NCI-H460 (cell line): ENCODE results near the gene FBXW12. TPM values are rescaled to one million over a fixed set of nuclear protein-coding genes. Genes with fewer than 3 reads are reported as not detected.
A peak's percentile ranks its signal among the peaks of the same experiment; 100 is the strongest.

Experiments used
- DNase-seq: peaks from one replicate; pipeline ENCODE4 v3.0.0-alpha.2; 2016; ENCODE audit warnings: low read depth; ENCODE audit errors: extremely low read depth
- small RNA-seq, 2 experiments: library from RNA; depleted of rRNA; stranded (forward); fragments of <200 nt; gene quantifications; one replicate each; pipeline ENCODE3, GENCODE V24; 2014
- total RNA-seq: library from RNA; depleted of rRNA; stranded (reverse); fragments of >200 nt; shearing (Covaris generic); gene quantifications from 2 replicates; pipeline ENCODE4 v1.2.3, GENCODE V29; 2014; rRNA removed

FBXW12 gene
- total RNA-seq, 1 experiment from 2014 or later, result not detected

- no peak for DNase-seq
Observed at GRCh38 chr3:48432411-48433371, 60.7 kb downstream of the FBXW12 start.

GRCh38 chr3:48433472-48434118 lies 61.6 kb downstream of the FBXW12 start:
- no peak for DNase-seq

GRCh38 chr3:48434591-48435222 lies 62.7 kb downstream of the FBXW12 start:
- no peak for DNase-seq

GRCh38 chr3:48435223-48435595 lies 63.2 kb downstream of the FBXW12 start:
- DNase-seq, result no peak

GRCh38 chr3:48435774-48436476 lies 63.9 kb downstream of the FBXW12 start:
- peak; percentile 80 for DNase-seq

GRCh38 chr3:48436477-48436787 lies 64.4 kb downstream of the FBXW12 start:
- DNase-seq, result no peak

GRCh38 chr3:48436855-48437254 lies 64.8 kb downstream of the FBXW12 start:
- no peak for DNase-seq

- no peak for DNase-seq
Observed at GRCh38 chr3:48437812-48438211, 65.8 kb downstream of the FBXW12 start.

GRCh38 chr3:48439820-48440589 lies 68.0 kb downstream of the FBXW12 start, which contains the start of the genes CCDC51 and TMA7:
CCDC51 (minus strand) TSS chr3:48440119; CDS start chr3:48435128, 4,991 bp downstream.
TMA7 (plus strand) TSS chr3:48440257; CDS start chr3:48440297, 40 bp downstream.
- peak; percentile 92 for DNase-seq

GRCh38 chr3:48440590-48440958 lies 68.6 kb downstream of the FBXW12 start:
- DNase-seq, result no peak

- DNase-seq, result no peak
Observed at GRCh38 chr3:48441940-48442339, 69.9 kb downstream of the FBXW12 start.

Small RNA genes lying within 50 kb of the gene (small RNA-seq; reads per million reads assigned to genes)
- gene RN7SL321P, result 0 reads per million in 2 experiments

Other genes with a start within 250 kb of the FBXW12 start
- gene CDC25A, start 183.8 kb upstream of the FBXW12 start, total RNA-seq, result 10.3 and 12.6 TPM in 2 replicates
- gene CAMP, start 148.7 kb upstream of the FBXW12 start, total RNA-seq, result not detected in 2 replicates
- gene ZNF589, start 131.1 kb upstream of the FBXW12 start, total RNA-seq, result 4.3 and 4.7 TPM in 2 replicates
- 20.6 and 24.5 TPM in 2 replicates for gene NME6, start 70.9 kb upstream of the FBXW12 start, total RNA-seq
- not detected in 2 replicates for gene SPINK8, start 38.6 kb upstream of the FBXW12 start, total RNA-seq
- gene PLXNB1, start 57.9 kb downstream of the FBXW12 start, total RNA-seq, result 4.3 and 5.6 TPM in 2 replicates
- gene CCDC51, start 67.9 kb downstream of the FBXW12 start, total RNA-seq, result 16.2 and 20.5 TPM in 2 replicates
- gene TMA7, start 68.0 kb downstream of the FBXW12 start, total RNA-seq, result 392 and 447 TPM in 2 replicates
- 5.6 and 5.9 TPM in 2 replicates for gene ATRIP, start 74.5 kb downstream of the FBXW12 start, total RNA-seq
- gene SHISA5, start 132.0 kb downstream of the FBXW12 start, total RNA-seq, result 124 and 139 TPM in 2 replicates
- gene PFKFB4, start 184.6 kb downstream of the FBXW12 start, total RNA-seq, result 5.7 and 6.8 TPM in 2 replicates
- not detected in 2 replicates for gene UCN2, start 191.6 kb downstream of the FBXW12 start, total RNA-seq
- 0.63 and 4.2 TPM in 2 replicates for gene COL7A1, start 223.1 kb downstream of the FBXW12 start, total RNA-seq
- 193 and 196 TPM in 2 replicates for gene UQCRC1, start 237.4 kb downstream of the FBXW12 start, total RNA-seq
- not detected in 2 replicates for gene TMEM89, start 249.6 kb downstream of the FBXW12 start, total RNA-seq